ENCODE measurements around the gene PCSK7. TPM values are rescaled to one million over a fixed set of nuclear protein-coding genes. Genes with fewer than 3 reads are reported as not detected.
A peak's percentile ranks its signal among the peaks of the same experiment; 100 is the strongest.

The PCSK7 gene
- total RNA-seq, 1 experiment from 2014 or later, result 132 TPM

- no TSS peak for BruUV-seq (replicated peaks)
- intact Hi-C loops (cut with micrococcal nuclease; ENCODE audit: unreplicated experiment), result no loop called here
- no peaks in the 10 kb centered on the region for H3K4me1 Mint-ChIP-seq (ENCODE audit: low read depth, unreplicated experiment)
- H3K27ac Mint-ChIP-seq (ENCODE audit: unreplicated experiment), result no peak overlapping the region
- no peaks in the 10 kb centered on the region for H3K9me3 Mint-ChIP-seq (ENCODE audit: unreplicated experiment)
- no peak overlapping the region for H3K4me3 Mint-ChIP-seq (ENCODE audit: unreplicated experiment)
- H3K36me3 Mint-ChIP-seq (ENCODE audit: insufficient read depth, unreplicated experiment), result peaks cover 29% of the 10 kb centered on the region
- ChIA-PET POLR2A (no interaction called here), CTCF (no interaction called here)
- H3K4me1 ChIP-seq, result no peaks in the 10 kb centered on the region
- no peaks in the 10 kb centered on the region for H3K27me3 Mint-ChIP-seq (ENCODE audit: insufficient read depth, unreplicated experiment)
- TF ChIP-seq CTCF (IDR thresholded peaks at IDR 0.05; ENCODE audit: insufficient read depth in 1 of 2, low read depth in 1 of 2, low read length in 1 of 2, severe bottlenecking in 1 of 2, unreplicated experiment in 1 of 2), result no peak
- H3K9me3 ChIP-seq, result no peaks in the 10 kb centered on the region
- peaks cover 3% of the 10 kb centered on the region for H3K36me3 ChIP-seq (ENCODE audit: control insufficient read depth, insufficient read depth, low read length)
- H3K27me3 ChIP-seq (replicated peaks; ENCODE audit: control insufficient read depth, insufficient read depth, low read length), result no peaks in the 10 kb centered on the region
- DNase-seq, result no peak
- no peak overlapping the region for H3K4me3 ChIP-seq (ENCODE audit: low read depth, low read length)
Measured at GRCh38 chr11:117255966-117256365, 24.1 kb upstream of the PCSK7 start.

GRCh38 chr11:117251506-117251905 is 19.6 kb upstream of the PCSK7 start:
- DNase-seq, result no peak
- TF ChIP-seq CTCF (IDR thresholded peaks at IDR 0.05; ENCODE audit: insufficient read depth in 1 of 2, low read depth in 1 of 2, low read length in 1 of 2, severe bottlenecking in 1 of 2, unreplicated experiment in 1 of 2), result peak in 1 of 2 experiments; percentile 12
- Mint-ChIP-seq H3K27me3 (ENCODE audit: insufficient read depth, unreplicated experiment) (no peaks in the 10 kb centered on the region), H3K4me1 (ENCODE audit: low read depth, unreplicated experiment) (no peaks in the 10 kb centered on the region), H3K4me3 (ENCODE audit: unreplicated experiment) (no peak overlapping the region), H3K9me3 (ENCODE audit: unreplicated experiment) (no peaks in the 10 kb centered on the region), H3K27ac (ENCODE audit: unreplicated experiment) (no peak overlapping the region), H3K36me3 (ENCODE audit: insufficient read depth, unreplicated experiment) (peaks cover 54% of the 10 kb centered on the region)
- H3K36me3 ChIP-seq (ENCODE audit: control insufficient read depth, insufficient read depth, low read length), result peaks cover 3% of the 10 kb centered on the region
- BruUV-seq (replicated peaks), result no TSS peak
- no peaks in the 10 kb centered on the region for H3K9me3 ChIP-seq
- H3K27me3 ChIP-seq (replicated peaks; ENCODE audit: control insufficient read depth, insufficient read depth, low read length), result no peaks in the 10 kb centered on the region
- CTCF ChIA-PET, result no interaction called here
- intact Hi-C loops (cut with micrococcal nuclease; ENCODE audit: unreplicated experiment), result no loop called here
- POLR2A ChIA-PET, result no interaction called here
- H3K4me3 ChIP-seq (ENCODE audit: low read depth, low read length), result no peak overlapping the region
- H3K4me1 ChIP-seq, result no peaks in the 10 kb centered on the region

GRCh38 chr11:117249571-117249970 is 17.7 kb upstream of the PCSK7 start:
- CTCF ChIA-PET, result no interaction called here
- DNase-seq, result no peak

More at GRCh38 chr11:117249571-117249970, 17.7 kb upstream of the PCSK7 start:
- no TSS peak for BruUV-seq (replicated peaks)
- TF ChIP-seq CTCF (IDR thresholded peaks at IDR 0.05; ENCODE audit: insufficient read depth in 1 of 2, low read depth in 1 of 2, low read length in 1 of 2, severe bottlenecking in 1 of 2, unreplicated experiment in 1 of 2), result no peak
- H3K4me1 ChIP-seq, result no peaks in the 10 kb centered on the region
- Mint-ChIP-seq H3K9me3 (ENCODE audit: unreplicated experiment) (no peaks in the 10 kb centered on the region), H3K27ac (ENCODE audit: unreplicated experiment) (no peak overlapping the region), H3K4me1 (ENCODE audit: low read depth, unreplicated experiment) (no peaks in the 10 kb centered on the region), H3K4me3 (ENCODE audit: unreplicated experiment) (no peak overlapping the region), H3K36me3 (ENCODE audit: insufficient read depth, unreplicated experiment) (peaks cover 61% of the 10 kb centered on the region), H3K27me3 (ENCODE audit: insufficient read depth, unreplicated experiment) (no peaks in the 10 kb centered on the region)
- H3K4me3 ChIP-seq (ENCODE audit: low read depth, low read length), result no peak overlapping the region
- H3K9me3 ChIP-seq, result no peaks in the 10 kb centered on the region
- POLR2A ChIA-PET, result no interaction called here
- H3K27me3 ChIP-seq (replicated peaks; ENCODE audit: control insufficient read depth, insufficient read depth, low read length), result no peaks in the 10 kb centered on the region
- peaks cover 7% of the 10 kb centered on the region for H3K36me3 ChIP-seq (ENCODE audit: control insufficient read depth, insufficient read depth, low read length)
- intact Hi-C loops (cut with micrococcal nuclease; ENCODE audit: unreplicated experiment), result no loop called here

Data from Caco-2 (cell line).